HEK293 (cell line): Measurements from ENCODE around the gene SLC8A2.

Source experiments
- CTCF ChIA-PET: fragments of 350-600 bp; formaldehyde crosslinking; extraction: SDS; loops from one replicate; lab custom pipeline; 2021; ENCODE audit warnings: antibody characterized with exemption; lab: Yijun Ruan, JAX
- POLR2A ChIA-PET: fragments of 300-600 bp; formaldehyde crosslinking; extraction: SDS; loops from one replicate; lab custom pipeline; 2020; ENCODE audit warnings: antibody characterized with exemption, inconsistent platforms; lab: Yijun Ruan, JAX
- H3K27ac ChIP-seq: fragments of 200-500 bp; sonication (Bioruptor generic); 2 replicates; pipeline ENCODE4 v1.5.1; 2014; ENCODE audit warnings: low read depth, low read length, control low read depth, inconsistent platforms; ENCODE audit errors: extremely low read depth
- H3K36me3 ChIP-seq, 2 experiments: fragments of 200-500 bp in 1 of 2; sonication (Bioruptor generic) in 1 of 2; 1 replicate in 1 of 2; 2 replicates in 1 of 2; pipeline ENCODE4 v1.5.1; 2014 to 2017; ENCODE audit warnings: inconsistent platforms in 2 of 2, low read length in 2 of 2; ENCODE audit not compliant: control insufficient read depth in 2 of 2, insufficient read depth in 1 of 2
- H3K4me1 ChIP-seq: fragments of 200-500 bp; sonication (Bioruptor generic); 2 replicates; pipeline ENCODE4 v1.5.1; 2014; ENCODE audit warnings: mild to moderate bottlenecking, low read length, inconsistent platforms; ENCODE audit not compliant: control insufficient read depth, insufficient read depth
- H3K4me3 ChIP-seq: 2 replicates; pipeline ENCODE4 v1.5.1; 2011; ENCODE audit warnings: low read depth, mild to moderate bottlenecking, control low read depth, low read length, moderate library complexity
- H3K9me3 ChIP-seq: fragments of 200-500 bp; sonication (Bioruptor generic); 2 replicates; pipeline ENCODE4 v1.5.1; 2014; ENCODE audit warnings: low read depth, low read length, inconsistent platforms; ENCODE audit not compliant: control insufficient read depth, insufficient read depth
- BCL11A ChIP-seq: fragments of 450-650 bp; formaldehyde crosslinking; IDR thresholded peaks from 2 replicates; pipeline ENCODE4 v1.5.1; 2016; ENCODE audit warnings: low read depth, missing biosample characterization, missing genetic modification characterization
- ELK4 ChIP-seq: IDR thresholded peaks from 2 replicates; pipeline ENCODE4 v1.6.1; 2011; ENCODE audit warnings: mild to moderate bottlenecking, low read depth, low read length, borderline replicate concordance
- GLIS2 ChIP-seq: fragments of 450-650 bp; formaldehyde crosslinking; IDR thresholded peaks from 2 replicates; pipeline ENCODE4 v1.5.1; 2016; ENCODE audit warnings: missing biosample characterization, missing genetic modification characterization
- HOXA7 ChIP-seq: sonication (generic); formaldehyde crosslinking; IDR thresholded peaks from 2 replicates; pipeline ENCODE4 v1.8.1; 2022; ENCODE audit warnings: missing genetic modification reagents, borderline replicate concordance
- KLF9 ChIP-seq: fragments of 450-650 bp; formaldehyde crosslinking; IDR thresholded peaks from 2 replicates; pipeline ENCODE4 v1.5.1; 2016; ENCODE audit warnings: missing biosample characterization, missing genetic modification characterization, low read depth
- SCRT2 ChIP-seq: fragments of 450-650 bp; formaldehyde crosslinking; IDR thresholded peaks from 2 replicates; pipeline ENCODE4 v1.5.1; 2016; ENCODE audit warnings: missing biosample characterization, missing genetic modification characterization
- TRIM28 ChIP-seq: IDR thresholded peaks from 2 replicates; pipeline ENCODE4 v1.6.1; 2011; ENCODE audit warnings: low read length, control low read depth, borderline replicate concordance
- YY1 ChIP-seq: fragments of 450-650 bp; formaldehyde crosslinking; IDR thresholded peaks from 2 replicates; pipeline ENCODE4 v1.5.1; 2018; ENCODE audit warnings: missing biosample characterization, missing genetic modification characterization
- ZBTB7A ChIP-seq: fragments of 450-650 bp; formaldehyde crosslinking; IDR thresholded peaks from 2 replicates; pipeline ENCODE4 v1.5.1; 2016; ENCODE audit warnings: low read depth, missing biosample characterization, missing genetic modification characterization
- ZNF138 ChIP-seq: fragments of 450-650 bp; formaldehyde crosslinking; IDR thresholded peaks from 2 replicates; pipeline ENCODE4 v1.5.1; 2016; ENCODE audit warnings: missing biosample characterization, missing genetic modification characterization, borderline replicate concordance
- ZNF169 ChIP-seq: fragments of 450-650 bp; formaldehyde crosslinking; IDR thresholded peaks from 2 replicates; pipeline ENCODE4 v1.5.1; 2016; ENCODE audit warnings: missing biosample characterization, missing genetic modification characterization
- ZNF175 ChIP-seq: fragments of 450-650 bp; formaldehyde crosslinking; IDR thresholded peaks from 2 replicates; pipeline ENCODE4 v1.5.1; 2016; ENCODE audit warnings: missing biosample characterization, missing genetic modification characterization
- ZNF24 ChIP-seq: fragments of 450-650 bp; formaldehyde crosslinking; IDR thresholded peaks from 2 replicates; pipeline ENCODE4 v1.5.1; 2016; ENCODE audit warnings: missing biosample characterization, missing genetic modification characterization
- ZNF354C ChIP-seq: fragments of 450-650 bp; formaldehyde crosslinking; IDR thresholded peaks from 2 replicates; pipeline ENCODE4 v1.5.1; 2016; ENCODE audit warnings: missing biosample characterization, missing genetic modification characterization, low read depth, borderline replicate concordance
- ZNF37A ChIP-seq: fragments of 450-650 bp; IDR thresholded peaks from 2 replicates; pipeline ENCODE4 v1.5.1; 2018; ENCODE audit warnings: missing biosample characterization, missing genetic modification characterization
- ZNF398 ChIP-seq: fragments of 450-650 bp; formaldehyde crosslinking; IDR thresholded peaks from 2 replicates; pipeline ENCODE4 v1.5.1; 2017; ENCODE audit warnings: missing biosample characterization, missing genetic modification characterization
- ZNF561 ChIP-seq: fragments of 450-650 bp; IDR thresholded peaks from 2 replicates; pipeline ENCODE4 v1.5.1; 2018; ENCODE audit warnings: missing biosample characterization, missing genetic modification characterization, borderline replicate concordance
- ZSCAN18 ChIP-seq: fragments of 450-650 bp; formaldehyde crosslinking; IDR thresholded peaks from 2 replicates; pipeline ENCODE4 v1.5.1; 2016; ENCODE audit warnings: missing biosample characterization, missing genetic modification characterization
- ZXDB ChIP-seq: fragments of 450-650 bp; formaldehyde crosslinking; IDR thresholded peaks from 2 replicates; pipeline ENCODE4 v1.5.1; 2016; ENCODE audit warnings: missing biosample characterization, missing genetic modification characterization
- TF ChIP-seq, protein P1 (sequence below): fragments of 450-650 bp; formaldehyde crosslinking; IDR thresholded peaks from 2 replicates; pipeline ENCODE4 v1.5.1; 2016; ENCODE audit warnings: missing biosample characterization, missing genetic modification characterization

The SLC8A2 gene

GRCh38 chr19:47492137-47492533 is 20.4 kb upstream of the SLC8A2 start (continued):
- TF ChIP-seq ZNF398 (tag by site-specific recombination): no peak
- TF ChIP-seq, all 188 proteins: peak for 0

- no peaks in the 10 kb centered on the region for H3K9me3 ChIP-seq
- H3K4me3 ChIP-seq: no peak overlapping the region
- POLR2A ChIA-PET: no interaction called here
- peak; percentile 25; the same call in 1 of the 2 replicates for TF ChIP-seq SCRT2 (tag by site-specific recombination)
- no peak for TF ChIP-seq ZNF354C (tag by site-specific recombination)
- no peak for TF ChIP-seq ELK4
- TF ChIP-seq GLIS2 (tag by site-specific recombination): 0 out of 2 replicates have a peak, but pooled peaks have one; percentile 21
- no peak for TF ChIP-seq ZBTB7A
- peak; percentile 56; the same call in 1 of the 2 replicates for TF ChIP-seq KLF9 (tag by site-specific recombination)
- no peak for TF ChIP-seq ZXDB (tag by site-specific recombination)
- no peak for TF ChIP-seq YY1 (tag by site-specific recombination)
- no peak for TF ChIP-seq HOXA7 (CRISPR knock-in tag)
- TF ChIP-seq ZNF175: no peak
- TF ChIP-seq ZNF169 (tag by site-specific recombination): no peak
- TF ChIP-seq TRIM28: no peak
- no peak for TF ChIP-seq ZNF37A (tag by site-specific recombination)
- no peak for TF ChIP-seq ZNF24
- no peak for TF ChIP-seq BCL11A (tag by site-specific recombination)
- TF ChIP-seq ZSCAN18 (tag by site-specific recombination): no peak
- TF ChIP-seq, protein P1, sequence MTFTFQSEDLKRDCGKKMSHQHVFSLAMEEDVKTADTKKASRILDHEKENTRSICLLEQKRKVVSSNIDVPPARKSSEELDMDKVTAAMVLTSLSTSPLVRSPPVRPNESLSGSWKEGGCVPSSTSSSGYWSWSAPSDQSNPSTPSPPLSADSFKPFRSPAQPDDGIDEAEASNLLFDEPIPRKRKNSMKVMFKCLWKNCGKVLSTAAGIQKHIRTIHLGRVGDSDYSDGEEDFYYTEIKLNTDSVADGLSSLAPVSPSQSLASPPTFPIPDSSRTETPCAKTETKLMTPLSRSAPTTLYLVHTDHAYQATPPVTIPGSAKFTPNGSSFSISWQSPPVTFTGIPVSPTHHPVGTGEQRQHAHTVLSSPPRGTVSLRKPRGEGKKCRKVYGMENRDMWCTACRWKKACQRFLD: no peak
- TF ChIP-seq ZNF138: no peak
- no peak for TF ChIP-seq ZNF561 (tag by site-specific recombination)
- H3K36me3 ChIP-seq: peaks cover 7 to 73% of the 10 kb centered on the region in 2 experiments; a peak in 2 of 3 replicates
- H3K27ac ChIP-seq: no peak overlapping the region
- no peaks in the 10 kb centered on the region for H3K4me1 ChIP-seq
- CTCF ChIA-PET: interaction anchor here (1.0 to 1.2 kb wide), 2 partner anchors 24 to 25 kb away, joined by 4 to 5 read pairs; partner anchors contain the start of gene NAPA
These were observed 19.9 kb upstream of the SLC8A2 start for GRCh38 chr19:47491358-47492136.
